ENCODE data around the gene E4F1. TPM values are rescaled to one million over a fixed set of nuclear protein-coding genes. Genes with fewer than 3 reads are reported as not detected.

Gene E4F1
- total and polyA plus RNA-seq, 9 of the 15 experiments (the other 6 are each of a cell fraction or from before 2014, with no cell fraction given), result 0.48 to 94.9 (median 20.4) TPM

DNA sequence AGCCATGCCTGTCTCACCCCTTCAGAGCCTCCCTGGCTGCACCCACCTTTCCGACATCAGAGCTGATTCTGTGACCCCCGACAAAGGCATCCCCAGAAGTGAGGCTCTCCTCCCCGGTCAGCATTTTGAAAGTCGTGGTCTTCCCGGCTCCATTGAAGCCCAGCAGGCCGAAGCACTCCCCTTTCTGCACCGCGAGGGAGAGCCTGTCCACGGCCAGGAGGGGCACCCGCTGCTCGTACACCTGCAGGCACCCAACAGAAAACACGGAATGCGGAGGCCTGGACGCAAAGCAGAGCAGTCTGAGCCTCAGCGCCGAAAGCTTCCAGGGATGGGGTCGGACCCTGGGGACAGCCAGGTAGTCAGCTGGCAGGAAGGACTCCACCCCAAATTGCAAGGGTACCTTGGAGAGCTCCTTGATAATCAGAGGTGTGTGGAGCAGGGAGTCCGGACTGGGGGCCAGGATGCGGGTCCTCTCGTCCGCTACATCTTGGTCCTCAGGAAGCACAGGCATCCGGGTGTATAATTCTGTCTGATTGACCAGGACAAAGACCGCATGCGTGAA lies 57.7 kb downstream of the E4F1 start:
- no peak overlapping the region for H3K9ac ChIP-seq (ENCODE audit: insufficient read depth in 1 of 2, low read depth in 2 of 2, low read length in 2 of 2)
- H3K36me3 ChIP-seq (ENCODE audit: control insufficient read depth, insufficient read depth, low read length), result peaks cover 67% of the 10 kb centered on the region; the same call in 2 of the 3 replicates
- ChIA-PET CTCF (ENCODE audit: low intra/inter-chr PET ratio) (no interaction called here), POLR2A (interaction anchor here (0.9 to 1.5 kb wide), 4 partner anchors 10 to 293 kb away, joined by 3 to 6 read pairs (median 4); no protein-coding TSS in a partner anchor)
- no peaks in the 10 kb centered on the region for H4K20me1 ChIP-seq (replicated peaks; ENCODE audit: control insufficient read depth, insufficient read depth, low read length)
- WGBS (ENCODE audit: insufficient coverage, low coverage, missing lambda C conversion rate), result 91% methylated on average over 24 of the region's 24 CpGs
- no peak overlapping the region for H3K27ac ChIP-seq (ENCODE audit: extremely low read depth, low read depth, low read length)
- intact Hi-C loops (cut with micrococcal nuclease), result no loop called here
- H3K4me1 ChIP-seq (replicated peaks in 1 of 2; ENCODE audit: control insufficient read depth in 2 of 2, insufficient read depth in 2 of 2, low read length in 2 of 2), result peaks cover 0 to 27% of the 10 kb centered on the region in 2 experiments; a peak in 1 of 5 replicates
- H3K9me1 ChIP-seq (ENCODE audit: control insufficient read depth, insufficient read depth, low read length), result no peaks in the 10 kb centered on the region
- H2AFZ ChIP-seq (ENCODE audit: low read depth, low read length), result no peak overlapping the region
- no peak overlapping the region for H3K4me2 ChIP-seq (ENCODE audit: insufficient read depth, low read length)
- TF ChIP-seq ZNF134 (CRISPR knock-in tag; conservative IDR thresholded peaks at IDR 0.05) (no peak), POLR2G (IDR thresholded peaks at IDR 0.05; ENCODE audit: low read depth, low read length) (peak; percentile 24; the same call in 1 of the 2 replicates), FOXO4 (CRISPR knock-in tag; IDR thresholded peaks at IDR 0.05) (no peak), TBL1XR1 (IDR thresholded peaks at IDR 0.05; ENCODE audit: low read length in 2 of 2) (no peak), NEUROD1 (IDR thresholded peaks at IDR 0.05; ENCODE audit: borderline replicate concordance, low read depth, low read length, partially characterized antibody) (no peak), HIVEP1 (CRISPR knock-in tag; IDR thresholded peaks at IDR 0.05) (no peak)
- TF ChIP-seq, protein P1, sequence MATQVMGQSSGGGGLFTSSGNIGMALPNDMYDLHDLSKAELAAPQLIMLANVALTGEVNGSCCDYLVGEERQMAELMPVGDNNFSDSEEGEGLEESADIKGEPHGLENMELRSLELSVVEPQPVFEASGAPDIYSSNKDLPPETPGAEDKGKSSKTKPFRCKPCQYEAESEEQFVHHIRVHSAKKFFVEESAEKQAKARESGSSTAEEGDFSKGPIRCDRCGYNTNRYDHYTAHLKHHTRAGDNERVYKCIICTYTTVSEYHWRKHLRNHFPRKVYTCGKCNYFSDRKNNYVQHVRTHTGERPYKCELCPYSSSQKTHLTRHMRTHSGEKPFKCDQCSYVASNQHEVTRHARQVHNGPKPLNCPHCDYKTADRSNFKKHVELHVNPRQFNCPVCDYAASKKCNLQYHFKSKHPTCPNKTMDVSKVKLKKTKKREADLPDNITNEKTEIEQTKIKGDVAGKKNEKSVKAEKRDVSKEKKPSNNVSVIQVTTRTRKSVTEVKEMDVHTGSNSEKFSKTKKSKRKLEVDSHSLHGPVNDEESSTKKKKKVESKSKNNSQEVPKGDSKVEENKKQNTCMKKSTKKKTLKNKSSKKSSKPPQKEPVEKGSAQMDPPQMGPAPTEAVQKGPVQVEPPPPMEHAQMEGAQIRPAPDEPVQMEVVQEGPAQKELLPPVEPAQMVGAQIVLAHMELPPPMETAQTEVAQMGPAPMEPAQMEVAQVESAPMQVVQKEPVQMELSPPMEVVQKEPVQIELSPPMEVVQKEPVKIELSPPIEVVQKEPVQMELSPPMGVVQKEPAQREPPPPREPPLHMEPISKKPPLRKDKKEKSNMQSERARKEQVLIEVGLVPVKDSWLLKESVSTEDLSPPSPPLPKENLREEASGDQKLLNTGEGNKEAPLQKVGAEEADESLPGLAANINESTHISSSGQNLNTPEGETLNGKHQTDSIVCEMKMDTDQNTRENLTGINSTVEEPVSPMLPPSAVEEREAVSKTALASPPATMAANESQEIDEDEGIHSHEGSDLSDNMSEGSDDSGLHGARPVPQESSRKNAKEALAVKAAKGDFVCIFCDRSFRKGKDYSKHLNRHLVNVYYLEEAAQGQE (IDR thresholded peaks at IDR 0.05; ENCODE audit: borderline replicate concordance), result peak; percentile 47; the same call in 1 of the 2 replicates
- TF ChIP-seq, protein P1 (CRISPR knock-in tag; IDR thresholded peaks at IDR 0.05; ENCODE audit: low read depth), result no peak
- TF ChIP-seq, protein P2, sequence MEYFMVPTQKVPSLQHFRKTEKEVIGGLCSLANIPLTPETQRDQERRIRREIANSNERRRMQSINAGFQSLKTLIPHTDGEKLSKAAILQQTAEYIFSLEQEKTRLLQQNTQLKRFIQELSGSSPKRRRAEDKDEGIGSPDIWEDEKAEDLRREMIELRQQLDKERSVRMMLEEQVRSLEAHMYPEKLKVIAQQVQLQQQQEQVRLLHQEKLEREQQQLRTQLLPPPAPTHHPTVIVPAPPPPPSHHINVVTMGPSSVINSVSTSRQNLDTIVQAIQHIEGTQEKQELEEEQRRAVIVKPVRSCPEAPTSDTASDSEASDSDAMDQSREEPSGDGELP (CRISPR knock-in tag; IDR thresholded peaks at IDR 0.05; ENCODE audit: borderline replicate concordance), result 0 out of 2 replicates have a peak, but pooled peaks have one; percentile 17
- in situ Hi-C loops (cut with MboI), result no loop called here
- H3K4me3 ChIP-seq, result no peak overlapping the region
- no peaks in the 10 kb centered on the region for H3K79me2 ChIP-seq (ENCODE audit: control insufficient read depth, insufficient read depth, low read length)
- DNase-seq (ENCODE audit: extremely low read depth in 1 of 4, low spot score in 3 of 4), result no peak
- BruUV-seq (replicated peaks), result no TSS peak
- H3K27me3 ChIP-seq (ENCODE audit: control insufficient read depth in 2 of 2, insufficient read depth in 2 of 2, low read length in 2 of 2), result no peaks in the 10 kb centered on the region
- no peak for ATAC-seq
- H3K9me3 ChIP-seq (replicated peaks; ENCODE audit: control insufficient read depth, insufficient read depth, low read depth, low read length), result no peaks in the 10 kb centered on the region
- no peak for FAIRE-seq

All from K562 (cell line).